Head of caudate nucleus (tissue), 42 donors: ENCODE data around the gene CCDC171.
"Not testable (repeated sequence)": the region's sequence is repeated elsewhere in the genome, so short reads cannot be mapped to it uniquely, and the experiment has no call there.

Experiments used
- DNase-seq, 42 donors: peaks; one replicate each; pipeline versions ENCODE4 v3.0.0 to v3.0.0-alpha.2; 2020 to 2021; ENCODE audit warnings: mixed read lengths in 7 of 42
- intact Hi-C: fragments of 100-400 bp; cut with DNase I; formaldehyde crosslinking; loops from one replicate; pipeline ENCODE4 v1.15.0; 2022

The CCDC171 gene

DNA sequence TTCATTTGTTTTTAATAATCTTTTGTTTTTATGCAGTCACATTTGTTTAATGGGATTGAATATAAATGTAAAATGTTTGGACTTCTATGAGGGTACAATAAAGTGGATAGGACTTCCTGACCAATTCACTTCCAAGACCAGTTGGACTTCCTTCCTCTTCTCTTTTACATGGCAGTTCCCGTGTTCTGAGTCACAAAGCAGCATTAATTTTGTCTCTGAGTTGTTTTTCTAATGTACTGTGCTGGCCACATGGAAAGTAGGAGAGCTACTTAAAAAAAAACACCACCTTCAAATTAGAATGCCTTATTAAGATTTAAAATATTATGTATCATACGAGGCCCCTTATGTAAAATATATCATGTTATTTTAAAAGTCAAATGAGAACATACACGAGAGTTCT is 87.3 kb downstream of the CCDC171 start:
- intact Hi-C loops, result no loop called here
- DNase-seq, result no peak

DNA sequence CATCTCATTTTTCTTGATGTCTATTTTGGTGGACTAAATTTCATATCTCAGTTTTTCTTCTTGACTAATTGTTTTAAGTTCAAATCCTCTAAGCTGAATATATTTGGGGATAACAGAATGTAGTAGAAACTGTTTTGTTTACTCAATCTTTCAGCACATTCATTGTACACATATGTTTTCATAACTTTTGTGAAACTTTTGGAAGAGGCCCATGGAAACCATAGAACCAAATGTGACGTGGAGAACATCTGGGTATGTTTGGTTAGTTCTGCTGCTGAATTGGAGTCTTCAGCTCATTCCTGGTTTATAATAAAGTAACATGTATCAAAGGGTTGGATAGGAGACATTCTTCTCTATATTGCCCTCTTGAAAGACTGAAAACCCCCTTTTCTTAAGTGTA is 88.4 kb downstream of the CCDC171 start:
- intact Hi-C loops, result no loop called here
- DNase-seq, result no peak

DNA sequence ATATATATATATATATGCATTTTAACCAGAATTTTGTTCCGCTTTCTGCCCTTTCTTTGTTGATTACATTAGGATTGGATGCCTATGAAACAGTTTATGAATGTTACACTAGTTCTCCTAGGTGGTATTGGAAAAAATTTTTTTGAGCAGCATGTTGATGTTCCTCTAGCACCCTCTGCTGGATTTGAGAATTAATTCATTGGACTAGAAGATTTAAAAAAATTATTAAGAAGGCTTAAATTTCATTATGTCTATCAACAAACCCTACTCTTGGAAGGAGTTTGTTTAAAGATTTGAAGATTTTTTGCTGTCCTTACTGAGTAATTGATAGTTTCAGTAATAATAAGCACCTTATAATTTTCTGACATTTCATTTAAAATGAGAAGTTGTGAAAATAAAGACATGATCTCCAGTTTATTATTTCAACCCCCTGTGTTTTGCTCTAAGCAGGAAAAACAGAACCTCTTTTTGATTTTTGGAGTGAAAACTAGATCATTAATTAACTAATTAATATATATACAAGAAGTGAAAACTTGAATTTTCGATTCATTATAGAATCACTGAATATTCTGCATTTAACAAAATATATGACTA is 89.6 kb downstream of the CCDC171 start:
- peak in 1 of 42 donors; percentile 5 for DNase-seq
- intact Hi-C loops, result no loop called here

DNA sequence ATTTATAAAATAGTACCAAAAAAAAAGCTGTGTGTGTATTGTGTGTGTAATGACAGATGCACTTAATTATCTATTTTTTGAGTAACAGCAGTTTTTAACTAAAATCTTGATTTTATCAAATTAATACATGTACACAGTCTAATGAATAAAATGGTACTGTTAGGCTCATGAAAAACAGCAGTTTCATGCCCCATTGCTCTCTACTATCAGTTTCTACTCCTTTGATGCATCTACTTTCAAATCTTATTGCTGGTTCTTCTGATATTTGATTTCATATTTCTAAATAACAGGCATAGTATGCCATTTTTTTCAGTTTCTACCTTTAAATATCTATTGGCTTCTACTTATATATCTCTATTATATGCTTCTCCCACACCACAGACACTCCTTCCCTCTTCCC is 117.4 kb downstream of the CCDC171 start:
- intact Hi-C loops, result no loop called here

DNA sequence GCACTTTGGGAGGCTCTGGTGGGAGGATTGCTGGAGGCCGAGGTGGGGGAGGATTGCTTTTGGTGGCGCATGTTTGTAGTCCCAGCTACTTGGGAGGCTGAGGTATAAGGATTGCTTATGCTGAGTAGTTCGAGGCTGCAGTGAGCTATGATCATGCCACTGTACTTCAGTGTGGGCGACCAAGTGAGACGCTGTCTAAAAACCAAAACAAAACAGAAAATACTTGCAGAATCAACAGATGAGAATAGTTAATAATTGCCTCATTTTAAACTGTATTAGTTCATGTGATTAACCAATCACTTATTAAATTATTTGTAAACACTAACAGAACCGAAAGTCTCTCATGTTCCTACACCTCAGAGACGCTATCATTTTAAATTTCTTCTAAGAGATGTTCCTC is 118.1 kb downstream of the CCDC171 start:
- intact Hi-C loops, result no loop called here
- DNase-seq, result no peak

More for the DNA sequence above, 117.4 kb downstream of the CCDC171 start:
- DNase-seq, result no peak

DNA sequence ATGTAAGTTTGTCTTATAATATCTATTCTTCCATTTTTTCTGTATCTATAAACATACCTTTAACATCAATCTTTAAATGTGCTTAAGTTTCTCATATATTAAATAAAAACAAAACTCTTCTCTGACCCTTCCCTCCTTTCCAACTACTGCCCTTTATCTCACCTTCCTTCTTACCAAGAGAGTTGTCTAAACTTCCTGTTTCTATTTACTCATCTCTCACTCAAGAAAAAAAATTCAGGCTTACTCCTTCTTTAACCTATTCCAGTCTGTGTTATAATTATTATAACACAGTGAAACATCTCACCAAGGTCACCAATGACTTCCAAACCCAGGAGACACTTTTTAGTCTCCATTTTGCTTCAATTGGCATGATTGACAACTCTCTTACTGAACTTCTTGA is 140.9 kb downstream of the CCDC171 start:
- intact Hi-C loops, result no loop called here
- no peak for DNase-seq

DNA sequence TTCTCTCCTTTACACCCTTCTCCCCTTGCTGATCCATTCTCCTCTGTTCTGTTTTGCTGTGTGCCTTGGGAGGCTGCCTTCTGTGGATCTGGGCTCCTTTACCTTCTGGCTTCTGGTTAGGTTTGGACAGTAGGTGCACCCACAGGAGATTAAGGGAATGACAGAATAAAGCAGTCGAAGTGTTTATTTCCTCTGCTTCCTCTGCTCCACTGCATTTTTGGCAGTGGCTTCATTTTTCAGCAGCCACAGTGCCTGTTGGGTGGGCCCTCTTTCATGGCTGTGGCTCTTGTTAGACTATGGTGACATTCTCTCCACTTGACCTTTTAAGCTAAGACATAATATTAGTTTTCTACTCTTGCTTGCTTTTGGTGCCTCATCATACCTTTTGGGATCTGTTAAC is 144.1 kb downstream of the CCDC171 start:
- intact Hi-C loops, result no loop called here
- no peak for DNase-seq

DNA sequence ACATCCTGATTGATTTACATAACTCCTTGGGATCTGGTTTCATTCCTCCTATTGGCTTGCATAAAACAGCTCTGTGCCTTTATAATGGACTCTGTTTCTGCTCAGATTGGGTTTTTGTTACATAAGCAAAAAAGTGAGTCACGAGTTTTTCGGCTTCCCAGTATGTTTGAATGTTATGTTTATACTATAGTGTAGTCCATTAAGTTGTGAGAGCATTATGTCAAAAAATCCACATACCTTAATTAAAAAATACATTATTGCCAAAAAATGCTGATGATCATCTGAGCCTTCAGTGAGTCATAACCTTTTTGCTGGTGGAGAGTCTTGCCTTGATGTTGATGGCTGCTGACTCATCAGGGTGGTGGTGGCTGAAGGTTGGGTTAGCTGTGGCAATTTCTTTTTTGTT is 144.6 kb downstream of the CCDC171 start:
- peak in 29 of 42 donors; percentile 3 to 76 (median 37) for DNase-seq
- intact Hi-C loops, result no loop called here

DNA sequence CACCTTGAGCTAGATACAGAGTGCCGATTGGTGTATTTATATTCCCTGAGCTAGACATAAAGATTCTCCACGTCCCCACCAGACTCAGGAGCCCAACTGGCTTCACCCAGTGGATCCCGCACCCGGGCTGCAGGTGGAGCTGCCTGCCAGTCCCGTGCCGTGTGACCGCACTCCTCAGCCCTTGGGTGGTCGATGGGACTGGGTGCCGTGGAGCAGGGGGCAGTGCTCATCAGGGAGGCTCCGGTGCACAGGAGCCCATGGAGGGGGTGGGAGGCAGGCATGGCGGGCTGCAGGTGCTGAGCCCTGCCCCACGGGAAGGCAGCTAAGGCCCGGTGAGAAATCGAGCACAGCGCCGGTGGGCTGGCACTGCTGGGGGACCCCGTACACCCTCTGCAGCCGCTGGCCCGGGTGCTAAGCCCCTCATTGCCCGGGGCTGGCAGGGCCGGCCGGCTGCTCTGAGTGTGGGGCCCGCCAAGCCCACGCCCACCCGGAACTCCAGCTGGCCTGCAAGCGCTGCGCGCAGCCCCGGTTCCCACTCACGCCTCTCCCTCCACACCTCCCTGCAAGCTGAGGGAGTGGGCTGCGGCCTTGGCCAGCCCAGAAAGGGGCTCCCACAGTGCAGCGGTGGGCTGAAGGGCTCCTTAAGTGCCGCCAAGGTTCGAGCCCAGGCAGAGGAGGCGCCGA is 147.2 kb downstream of the CCDC171 start:
- intact Hi-C loops, result not testable (repeated sequence)

DNA sequence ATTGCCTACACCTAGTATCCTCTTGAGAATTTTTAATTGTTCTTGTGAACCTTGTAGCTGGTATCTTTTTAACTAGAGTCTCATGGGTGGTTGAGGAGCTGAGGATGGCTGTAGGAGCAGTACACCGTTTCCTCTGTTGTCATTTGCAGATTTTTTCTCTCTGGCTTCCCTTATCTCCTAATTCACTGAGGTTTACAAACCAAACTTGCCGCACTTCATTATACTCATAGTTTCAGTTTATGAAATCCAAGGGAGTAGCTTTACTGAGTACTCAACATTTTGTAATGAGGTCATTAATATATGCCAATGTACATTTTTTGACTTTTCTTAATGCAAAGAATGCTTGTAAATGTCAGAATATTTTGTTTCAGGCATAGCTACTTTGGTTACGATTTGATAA is 154.2 kb downstream of the CCDC171 start:
- intact Hi-C loops, result no loop called here

More for the DNA sequence above, 147.2 kb downstream of the CCDC171 start:
- DNase-seq, result not testable (repeated sequence)

DNA sequence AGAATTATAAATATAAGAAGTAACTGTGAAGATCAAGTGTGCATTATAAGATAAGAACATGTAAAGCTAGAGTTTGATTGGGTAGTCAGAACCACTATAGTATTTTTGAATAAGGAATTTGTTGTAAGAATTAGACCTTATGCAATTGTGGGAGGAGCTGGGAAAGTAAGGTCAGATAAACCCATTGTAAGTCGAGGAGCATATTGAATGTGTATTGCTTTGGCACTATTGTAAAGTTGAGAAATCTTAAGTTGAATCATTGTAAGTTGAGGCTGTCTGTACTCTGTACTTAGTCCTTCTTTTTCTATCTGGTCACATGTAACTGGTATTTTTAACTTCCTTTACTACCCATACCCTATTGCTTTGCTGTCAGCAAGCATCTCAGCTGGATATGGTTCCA is 158.7 kb downstream of the CCDC171 start:
- intact Hi-C loops, result no loop called here

More for the DNA sequence above, 154.2 kb downstream of the CCDC171 start:
- DNase-seq, result no peak

DNA sequence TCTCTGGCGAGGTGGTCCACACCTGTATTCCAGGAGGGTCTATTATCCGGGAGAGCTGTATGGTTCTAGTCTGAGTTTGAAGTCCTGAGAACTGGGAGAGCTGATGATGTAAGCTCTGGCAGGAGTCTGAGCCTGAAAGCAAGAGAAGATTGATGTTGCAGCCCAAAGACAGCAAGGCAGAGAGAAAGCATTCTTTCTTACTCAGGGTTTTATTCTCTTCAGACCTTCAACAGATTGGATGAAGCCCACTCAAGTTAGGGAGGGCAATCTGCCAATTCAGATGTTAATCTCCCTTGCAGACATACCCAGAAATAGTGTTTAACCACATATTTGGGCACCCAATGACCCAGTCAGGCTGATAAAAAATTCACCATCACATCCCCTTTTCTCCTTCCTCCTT is 159.1 kb downstream of the CCDC171 start:
- DNase-seq, result no peak
- intact Hi-C loops, result no loop called here

More for the DNA sequence above, 158.7 kb downstream of the CCDC171 start:
- DNase-seq, result no peak

DNA sequence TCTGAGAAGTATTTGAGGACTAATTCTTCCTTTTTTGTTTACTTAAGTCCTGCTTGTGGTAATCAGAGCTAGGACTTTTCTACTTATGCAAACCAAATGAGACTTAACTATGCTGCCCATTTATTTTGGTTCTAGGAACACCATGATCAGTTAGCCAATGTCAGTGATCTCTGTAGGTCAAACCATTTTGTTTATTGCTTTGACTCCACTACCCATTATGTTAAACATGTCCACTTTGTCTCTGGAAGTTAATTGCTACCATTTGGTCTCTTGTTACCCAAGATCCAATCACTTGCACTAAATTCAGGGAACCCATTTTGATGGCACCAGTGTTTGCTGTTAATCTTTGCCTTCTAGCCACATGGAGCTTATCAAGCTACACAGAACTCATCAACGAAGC is 161.9 kb downstream of the CCDC171 start:
- DNase-seq, result no peak
- intact Hi-C loops, result no loop called here

DNA sequence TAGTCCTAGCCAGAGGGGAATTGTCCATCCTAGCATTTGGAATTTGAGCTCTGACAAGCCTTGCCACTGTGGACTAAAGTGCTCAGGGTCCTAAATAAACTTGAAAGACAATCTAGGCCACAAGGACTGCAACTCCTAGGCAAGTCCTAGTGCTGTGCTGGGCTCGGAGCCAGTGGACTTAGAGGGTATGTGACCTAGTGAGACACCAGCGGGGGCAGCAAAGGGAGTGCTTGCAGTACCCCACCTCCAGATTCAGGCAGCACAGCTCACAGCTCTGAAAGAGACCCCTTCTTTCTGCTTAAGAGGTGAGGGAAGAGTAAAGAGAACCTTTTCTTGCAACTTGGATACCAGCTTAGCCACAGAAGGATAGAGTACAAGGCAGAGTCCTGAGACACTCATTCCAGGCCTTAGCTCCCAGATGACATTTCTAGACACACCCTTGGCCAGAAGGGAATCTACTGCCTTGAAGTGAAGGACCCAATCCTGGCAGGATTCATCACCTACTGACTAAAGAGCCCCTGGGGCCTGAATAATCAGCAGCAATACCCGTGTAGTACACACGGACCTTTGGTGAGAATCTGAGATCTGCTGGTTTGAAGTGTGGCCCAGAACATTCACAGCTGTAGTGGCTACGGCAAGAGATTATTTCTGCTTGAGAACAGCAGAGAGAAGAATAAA is 164.6 kb downstream of the CCDC171 start:
- intact Hi-C loops, result no loop called here
- no peak for DNase-seq

DNA sequence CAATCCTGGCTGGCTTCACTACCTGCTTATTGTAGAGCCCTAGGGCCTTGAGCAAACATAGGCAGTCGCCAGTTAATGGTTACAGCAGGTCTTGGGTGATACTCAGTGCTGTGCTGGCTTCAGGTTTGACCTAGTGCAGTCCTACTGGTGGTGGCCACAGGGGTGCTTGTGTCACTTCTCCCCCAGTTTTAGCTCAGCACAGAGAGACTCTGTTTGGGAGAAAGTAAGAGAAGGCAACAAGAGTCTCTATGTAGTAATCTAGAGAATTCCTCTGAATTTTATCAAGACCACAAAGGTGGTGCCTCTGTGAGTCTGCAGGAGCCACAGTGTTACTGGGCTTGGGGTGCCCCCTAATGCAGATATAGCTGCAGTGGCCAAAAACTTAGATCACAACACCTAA is 165.6 kb downstream of the CCDC171 start:
- DNase-seq, result no peak
- intact Hi-C loops, result no loop called here

DNA sequence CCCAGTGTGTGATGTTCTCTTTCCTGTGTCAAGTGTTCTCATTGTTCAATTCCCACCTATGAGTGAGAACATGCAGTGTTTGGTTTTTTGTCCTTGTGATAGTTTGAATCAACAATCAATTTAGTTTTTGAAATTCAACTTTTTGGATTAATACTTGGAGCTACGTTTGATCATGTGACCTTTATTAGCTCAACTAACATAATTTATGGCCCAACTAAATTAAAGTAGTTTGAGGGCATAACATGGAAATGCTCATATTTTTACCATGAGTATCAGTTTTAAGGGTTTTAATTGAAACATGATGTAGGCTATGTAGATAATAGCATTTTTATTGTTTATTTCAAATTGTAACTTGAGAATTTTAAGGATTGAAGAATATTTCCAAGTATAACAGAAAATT is 168.0 kb downstream of the CCDC171 start:
- no peak for DNase-seq
- intact Hi-C loops, result no loop called here

DNA sequence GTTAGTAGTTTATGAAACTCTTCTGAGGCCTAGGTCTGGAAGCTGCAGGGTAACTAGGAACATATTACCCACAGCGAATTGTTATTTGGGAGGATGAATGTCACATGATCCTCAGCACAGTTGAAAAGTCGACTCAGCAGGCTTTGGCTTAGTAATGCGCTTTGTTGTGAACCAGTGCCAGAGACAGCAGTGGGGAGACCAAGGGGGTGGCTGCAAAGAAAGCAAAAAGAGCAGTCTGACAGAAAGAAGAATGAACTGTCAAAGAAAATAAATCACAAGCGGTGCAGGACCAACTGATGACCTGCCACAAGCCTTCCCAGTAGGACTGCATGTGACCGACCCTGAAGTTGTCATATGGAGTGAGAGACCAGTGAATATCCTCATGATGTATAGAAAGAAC is 170.0 kb downstream of the CCDC171 start:
- intact Hi-C loops, result no loop called here
- no peak for DNase-seq

DNA sequence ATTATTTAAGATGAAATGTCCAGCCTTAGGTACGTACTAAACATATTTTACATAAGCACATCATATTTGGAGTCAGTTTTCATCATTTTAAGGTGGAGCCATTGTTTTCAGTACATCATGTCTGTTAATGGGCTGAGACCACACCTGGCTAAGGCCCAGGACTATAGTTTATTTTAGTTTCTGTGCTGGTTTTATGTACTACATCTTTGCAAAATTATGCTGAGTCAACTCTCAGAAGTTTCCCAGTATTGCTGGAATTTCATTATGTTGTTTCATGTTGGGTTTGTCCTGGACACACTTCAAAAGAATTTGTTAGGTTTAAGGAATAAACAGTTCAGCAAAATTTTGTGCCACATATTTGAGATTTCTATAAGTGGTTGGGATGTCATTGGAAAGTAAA is 171.2 kb downstream of the CCDC171 start:
- intact Hi-C loops, result no loop called here
- DNase-seq, result no peak

DNA sequence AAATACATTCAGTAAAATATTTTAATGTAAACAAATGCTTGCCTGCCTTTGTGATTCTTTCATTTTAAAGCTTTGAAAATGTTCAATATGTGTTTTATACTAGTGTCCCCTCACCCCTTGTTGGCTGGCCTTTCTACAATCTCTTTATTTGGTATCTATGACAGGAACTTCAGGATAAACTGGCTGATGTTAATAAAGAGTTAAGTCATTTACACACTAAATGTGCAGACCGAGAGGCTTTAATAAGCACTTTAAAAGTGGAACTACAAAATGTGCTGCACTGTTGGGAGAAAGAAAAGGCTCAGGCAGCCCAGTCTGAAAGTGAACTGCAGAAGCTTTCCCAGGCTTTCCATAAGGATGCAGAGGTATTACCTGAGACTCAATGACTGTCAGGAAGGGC is 171.8 kb downstream of the CCDC171 start:
- intact Hi-C loops, result no loop called here

DNA sequence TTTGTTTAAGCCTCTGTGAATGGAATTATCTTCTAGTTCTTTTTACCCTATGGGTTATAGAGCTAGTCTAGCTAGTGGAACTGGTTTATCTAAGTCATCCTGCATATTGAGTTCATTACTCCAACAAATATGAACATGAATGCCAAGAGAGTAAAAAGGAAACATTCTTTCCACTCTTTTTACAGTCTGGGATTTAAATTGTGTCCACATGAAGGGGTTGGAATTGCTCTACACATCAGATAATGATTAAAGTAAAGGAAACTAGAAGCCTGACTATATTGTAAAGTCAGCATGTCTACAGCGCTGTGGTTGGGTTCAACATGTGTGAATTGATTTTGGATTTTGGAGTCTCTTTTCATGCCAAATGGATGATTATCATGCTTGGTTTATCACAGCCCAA is 173.1 kb downstream of the CCDC171 start:
- intact Hi-C loops, result no loop called here
- DNase-seq, result no peak

More for the DNA sequence above, 171.8 kb downstream of the CCDC171 start:
- DNase-seq, result no peak

DNA sequence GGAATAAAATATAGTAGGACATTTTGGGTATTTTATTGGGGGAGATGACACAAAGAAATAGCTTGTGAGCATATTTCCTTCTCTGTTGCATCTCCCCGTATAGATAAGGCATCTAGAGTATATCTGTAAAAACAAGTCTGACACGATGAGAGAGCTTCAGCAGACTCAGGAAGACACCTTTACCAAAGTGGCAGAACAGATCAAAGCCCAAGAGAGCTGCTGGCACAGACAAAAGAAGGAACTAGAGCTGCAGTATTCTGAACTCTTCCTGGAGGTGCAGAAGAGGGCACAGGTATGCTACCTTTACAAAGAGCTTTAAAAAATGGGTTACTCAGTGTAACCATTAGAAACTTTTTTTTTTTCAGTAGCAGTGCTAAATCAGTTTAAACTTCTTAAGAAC is 176.7 kb downstream of the CCDC171 start:
- no peak for DNase-seq
- intact Hi-C loops, result no loop called here
